Measurements from ENCODE around the gene CXorf38.

DNA sequence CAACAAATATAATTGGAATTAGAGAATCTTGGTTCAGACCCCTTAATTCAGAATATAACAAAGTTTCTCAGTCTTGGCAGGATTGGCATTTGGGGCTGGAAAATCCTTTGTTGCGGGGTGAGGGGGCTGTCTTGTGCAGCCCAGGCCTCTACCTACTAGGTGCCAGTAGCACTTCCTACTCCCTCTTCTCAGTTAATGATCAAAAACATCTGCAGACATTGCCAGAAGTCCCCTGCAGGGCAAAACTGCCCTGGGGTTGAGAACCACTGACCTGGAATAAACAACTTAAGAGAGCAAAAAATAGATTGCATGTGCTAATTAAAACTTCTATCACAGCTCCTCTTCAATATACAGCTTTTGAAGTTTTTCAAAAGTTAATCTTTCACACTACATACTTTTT is 36.7 kb upstream of the CXorf38 start:
- TF ChIP-seq POLR2AphosphoS5 (IDR thresholded peaks at IDR 0.05) (no peak), POLR2A (IDR thresholded peaks at IDR 0.05) (no peak)
